ENCODE results near the gene LRRN3.

GRCh38 chr7:111082351-111082750 is 8.6 kb upstream of the LRRN3 start:
- TF ChIP-seq CTCF (conservative IDR thresholded peaks at IDR 0.05; ENCODE audit: low read length) (no peak), EZH2phosphoT487 (IDR thresholded peaks at IDR 0.05; ENCODE audit: borderline replicate concordance) (no peak)
